ENCODE results near the gene PSMB5. TPM values are rescaled to one million over a fixed set of nuclear protein-coding genes. Genes with fewer than 3 reads are reported as not detected.

Gene PSMB5
- total and polyA plus RNA-seq, 2 of the 13 experiments (the other 11 are each of a cell fraction or from before 2014, with no cell fraction given) = 705 to 871 TPM

GRCh38 chr14:23034498-23035302, at the start of gene PSMB5 (continued):
- TF ChIP-seq GMEB2 (CRISPR knock-in tag; IDR thresholded peaks at IDR 0.05; ENCODE audit: low read depth) (peak; percentile 97), PHB2 (IDR thresholded peaks at IDR 0.05; ENCODE audit: partially characterized antibody) (no peak), ARNT2 (CRISPR knock-in tag; IDR thresholded peaks at IDR 0.05; ENCODE audit: low read depth) (peak; percentile 68; the same call in 1 of the 2 replicates), ZNF232 (CRISPR knock-in tag; IDR thresholded peaks at IDR 0.05; ENCODE audit: borderline replicate concordance) (peak; percentile 84), KLF13 (CRISPR knock-in tag; IDR thresholded peaks at IDR 0.05) (peak; percentile 97), TGIF2 (CRISPR knock-in tag; IDR thresholded peaks at IDR 0.05) (peak; percentile 70; the same call in 1 of the 2 replicates), ATRX (CRISPR knock-in tag; IDR thresholded peaks at IDR 0.05; ENCODE audit: borderline replicate concordance) (no peak), GABPA (IDR thresholded peaks at IDR 0.05; ENCODE audit: low read depth, low read length) (no peak), GABPA (CRISPR knock-in tag; IDR thresholded peaks at IDR 0.05; ENCODE audit: low read depth) (peak; percentile 97), ZNF234 (CRISPR knock-in tag; conservative IDR thresholded peaks at IDR 0.05) (no peak; the same call in 1 of the 2 replicates), TERF1 (CRISPR knock-in tag; IDR thresholded peaks at IDR 0.05) (0 out of 2 replicates have a peak, but pooled peaks have one; percentile 80), ZNF720 (CRISPR knock-in tag; IDR thresholded peaks at IDR 0.05) (peak; percentile 25; the same call in 1 of the 2 replicates), RBM22 (optimal IDR thresholded peaks at IDR 0.05; ENCODE audit: low read length) (no peak), ZNF615 (CRISPR knock-in tag; IDR thresholded peaks at IDR 0.05; ENCODE audit: borderline replicate concordance) (peak; percentile 28), ZNF850 (CRISPR knock-in tag; conservative IDR thresholded peaks at IDR 0.05) (no peak), ZNF777 (CRISPR knock-in tag; IDR thresholded peaks at IDR 0.05) (peak; percentile 46; the same call in 1 of the 2 replicates)
- TF ChIP-seq, protein P1, sequence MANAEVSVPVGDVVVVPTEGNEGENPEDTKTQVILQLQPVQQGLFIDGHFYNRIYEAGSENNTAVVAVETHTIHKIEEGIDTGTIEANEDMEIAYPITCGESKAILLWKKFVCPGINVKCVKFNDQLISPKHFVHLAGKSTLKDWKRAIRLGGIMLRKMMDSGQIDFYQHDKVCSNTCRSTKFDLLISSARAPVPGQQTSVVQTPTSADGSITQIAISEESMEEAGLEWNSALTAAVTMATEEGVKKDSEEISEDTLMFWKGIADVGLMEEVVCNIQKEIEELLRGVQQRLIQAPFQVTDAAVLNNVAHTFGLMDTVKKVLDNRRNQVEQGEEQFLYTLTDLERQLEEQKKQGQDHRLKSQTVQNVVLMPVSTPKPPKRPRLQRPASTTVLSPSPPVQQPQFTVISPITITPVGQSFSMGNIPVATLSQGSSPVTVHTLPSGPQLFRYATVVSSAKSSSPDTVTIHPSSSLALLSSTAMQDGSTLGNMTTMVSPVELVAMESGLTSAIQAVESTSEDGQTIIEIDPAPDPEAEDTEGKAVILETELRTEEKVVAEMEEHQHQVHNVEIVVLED (CRISPR knock-in tag; IDR thresholded peaks at IDR 0.05; ENCODE audit: borderline replicate concordance) = peak; percentile 99
- TF ChIP-seq, protein P2, sequence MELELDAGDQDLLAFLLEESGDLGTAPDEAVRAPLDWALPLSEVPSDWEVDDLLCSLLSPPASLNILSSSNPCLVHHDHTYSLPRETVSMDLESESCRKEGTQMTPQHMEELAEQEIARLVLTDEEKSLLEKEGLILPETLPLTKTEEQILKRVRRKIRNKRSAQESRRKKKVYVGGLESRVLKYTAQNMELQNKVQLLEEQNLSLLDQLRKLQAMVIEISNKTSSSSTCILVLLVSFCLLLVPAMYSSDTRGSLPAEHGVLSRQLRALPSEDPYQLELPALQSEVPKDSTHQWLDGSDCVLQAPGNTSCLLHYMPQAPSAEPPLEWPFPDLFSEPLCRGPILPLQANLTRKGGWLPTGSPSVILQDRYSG (CRISPR knock-in tag; IDR thresholded peaks at IDR 0.05) = 0 out of 2 replicates have a peak, but pooled peaks have one; percentile 80
- TF ChIP-seq, protein P3, sequence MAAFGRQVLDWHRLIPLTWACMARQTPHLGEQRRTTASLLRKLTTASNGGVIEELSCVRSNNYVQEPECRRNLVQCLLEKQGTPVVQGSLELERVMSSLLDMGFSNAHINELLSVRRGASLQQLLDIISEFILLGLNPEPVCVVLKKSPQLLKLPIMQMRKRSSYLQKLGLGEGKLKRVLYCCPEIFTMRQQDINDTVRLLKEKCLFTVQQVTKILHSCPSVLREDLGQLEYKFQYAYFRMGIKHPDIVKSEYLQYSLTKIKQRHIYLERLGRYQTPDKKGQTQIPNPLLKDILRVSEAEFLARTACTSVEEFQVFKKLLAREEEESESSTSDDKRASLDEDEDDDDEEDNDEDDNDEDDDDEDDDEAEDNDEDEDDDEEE (CRISPR knock-in tag; IDR thresholded peaks at IDR 0.05) = peak; percentile 54; the same call in 1 of the 2 replicates
- TF ChIP-seq, protein P4, sequence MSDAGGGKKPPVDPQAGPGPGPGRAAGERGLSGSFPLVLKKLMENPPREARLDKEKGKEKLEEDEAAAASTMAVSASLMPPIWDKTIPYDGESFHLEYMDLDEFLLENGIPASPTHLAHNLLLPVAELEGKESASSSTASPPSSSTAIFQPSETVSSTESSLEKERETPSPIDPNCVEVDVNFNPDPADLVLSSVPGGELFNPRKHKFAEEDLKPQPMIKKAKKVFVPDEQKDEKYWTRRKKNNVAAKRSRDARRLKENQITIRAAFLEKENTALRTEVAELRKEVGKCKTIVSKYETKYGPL (CRISPR knock-in tag; IDR thresholded peaks at IDR 0.05) = peak; percentile 87
- TF ChIP-seq, protein P5, sequence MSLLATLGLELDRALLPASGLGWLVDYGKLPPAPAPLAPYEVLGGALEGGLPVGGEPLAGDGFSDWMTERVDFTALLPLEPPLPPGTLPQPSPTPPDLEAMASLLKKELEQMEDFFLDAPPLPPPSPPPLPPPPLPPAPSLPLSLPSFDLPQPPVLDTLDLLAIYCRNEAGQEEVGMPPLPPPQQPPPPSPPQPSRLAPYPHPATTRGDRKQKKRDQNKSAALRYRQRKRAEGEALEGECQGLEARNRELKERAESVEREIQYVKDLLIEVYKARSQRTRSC (CRISPR knock-in tag; IDR thresholded peaks at IDR 0.05; ENCODE audit: low read depth) = no peak; the same call in 1 of the 2 replicates
